DOHH2 (cell line): ENCODE data around the gene COG6.

Experiments
- H3F3A ChIP-seq: fragments of 200-600 bp; sonication (generic), shearing (Covaris generic); 2 replicates; pipeline ENCODE4 v1.6.0; 2016; ENCODE audit warnings: antibody characterized with exemption, mild to moderate bottlenecking; ENCODE audit not compliant: control insufficient read depth, insufficient read depth
- H3K27ac ChIP-seq: fragments of 200-600 bp; sonication (generic); 2 replicates; pipeline ENCODE4 v1.5.1; 2014; ENCODE audit warnings: low read depth, mild to moderate bottlenecking, low read length, moderate library complexity
- H3K27me3 ChIP-seq: fragments of 200-600 bp; sonication (generic); 2 replicates; pipeline ENCODE4 v1.6.1; 2014; ENCODE audit warnings: mild to moderate bottlenecking, low read length, mixed read lengths; ENCODE audit not compliant: control insufficient read depth
- H3K36me3 ChIP-seq: fragments of 200-600 bp; sonication (generic); 2 replicates; pipeline ENCODE4 v1.6.1; 2014; ENCODE audit warnings: mild to moderate bottlenecking, low read length, moderate library complexity, mixed read lengths; ENCODE audit not compliant: control insufficient read depth
- H3K4me1 ChIP-seq: fragments of 200-600 bp; sonication (generic); 2 replicates; pipeline ENCODE4 v1.6.1; 2014; ENCODE audit warnings: mild to moderate bottlenecking, low read length, mixed read lengths; ENCODE audit not compliant: control insufficient read depth
- H3K4me2 ChIP-seq: fragments of 200-600 bp; sonication (generic); 2 replicates; pipeline ENCODE4 v1.6.0; 2014; ENCODE audit warnings: mild to moderate bottlenecking, low read length, moderate library complexity
- H3K4me3 ChIP-seq: fragments of 200-600 bp; sonication (generic); 2 replicates; pipeline ENCODE4 v1.5.1; 2014; ENCODE audit warnings: mild to moderate bottlenecking, low read length, mixed read lengths
- H3K79me2 ChIP-seq: fragments of 200-600 bp; sonication (generic); 2 replicates; pipeline ENCODE4 v1.6.1; 2014; ENCODE audit warnings: mild to moderate bottlenecking, low read length, mixed read lengths; ENCODE audit not compliant: control insufficient read depth
- H3K9me2 ChIP-seq: fragments of 200-600 bp; sonication (generic); replicated peaks from 2 replicates; pipeline ENCODE4 v1.6.1; 2014; ENCODE audit warnings: mild to moderate bottlenecking, low read length, mixed read lengths; ENCODE audit not compliant: control insufficient read depth
- H3K9me3 ChIP-seq: fragments of 200-600 bp; sonication (generic); 2 replicates; pipeline ENCODE4 v1.6.1; 2014; ENCODE audit warnings: antibody characterized with exemption, low read length, mixed read lengths; ENCODE audit not compliant: control insufficient read depth, insufficient read depth
- H4K20me1 ChIP-seq: fragments of 200-600 bp; sonication (generic); 2 replicates; pipeline ENCODE4 v1.6.0; 2014; ENCODE audit warnings: low read depth, mild to moderate bottlenecking, antibody characterized with exemption, low read length, moderate library complexity; ENCODE audit not compliant: control insufficient read depth, insufficient read depth
- CTCF ChIP-seq: fragments of 200-600 bp; sonication (generic); IDR thresholded peaks from one replicate; pipeline ENCODE4 v1.5.1; 2014; ENCODE audit warnings: antibody characterized with exemption, mild to moderate bottlenecking, low read depth, low read length; ENCODE audit not compliant: poor library complexity, severe bottlenecking
- EZH2phosphoT487 ChIP-seq: fragments of 200-600 bp; sonication (generic); IDR thresholded peaks from 2 replicates; pipeline ENCODE4 v1.6.1; 2017; ENCODE audit warnings: borderline replicate concordance, mild to moderate bottlenecking, antibody characterized with exemption, low read length, moderate library complexity, mixed read lengths

The COG6 gene

GRCh38 chr13:39729156-39729555 lies 73.7 kb downstream of the COG6 start:
- H3K4me2 ChIP-seq, result no peak overlapping the region
- no peaks in the 10 kb centered on the region for H3K36me3 ChIP-seq
- no peak overlapping the region for H3K4me3 ChIP-seq
- no peaks in the 10 kb centered on the region for H3F3A ChIP-seq
- no peaks in the 10 kb centered on the region for H3K27me3 ChIP-seq
- TF ChIP-seq CTCF (no peak), EZH2phosphoT487 (no peak)
- H3K27ac ChIP-seq, result no peak overlapping the region
- H3K9me3 ChIP-seq, result no peaks in the 10 kb centered on the region
- no peaks in the 10 kb centered on the region for H4K20me1 ChIP-seq
- H3K79me2 ChIP-seq, result no peaks in the 10 kb centered on the region
- no peaks in the 10 kb centered on the region for H3K4me1 ChIP-seq
- no peaks in the 10 kb centered on the region for H3K9me2 ChIP-seq

- Histone ChIP-seq H3K79me2 (no peaks in the 10 kb centered on the region), H3K27ac (no peak overlapping the region), H3K9me2 (no peaks in the 10 kb centered on the region), H3K4me3 (no peak overlapping the region), H3K4me1 (peaks cover 10% of the 10 kb centered on the region), H4K20me1 (no peaks in the 10 kb centered on the region), H3K36me3 (no peaks in the 10 kb centered on the region; the same call in 1 of the 2 replicates), H3K9me3 (no peaks in the 10 kb centered on the region), H3K4me2 (no peak overlapping the region), H3F3A (no peaks in the 10 kb centered on the region), H3K27me3 (no peaks in the 10 kb centered on the region)
- TF ChIP-seq CTCF (no peak), EZH2phosphoT487 (no peak)
Measured at GRCh38 chr13:39734952-39735351, 79.5 kb downstream of the COG6 start.

GRCh38 chr13:39737047-39737446 lies 81.6 kb downstream of the COG6 start:
- Histone ChIP-seq H3K27ac (no peak overlapping the region), H3K4me1 (peaks cover 10% of the 10 kb centered on the region), H3K27me3 (no peaks in the 10 kb centered on the region), H3K36me3 (no peaks in the 10 kb centered on the region; the same call in 1 of the 2 replicates), H3K4me2 (no peak overlapping the region), H3F3A (no peaks in the 10 kb centered on the region), H3K9me3 (no peaks in the 10 kb centered on the region), H3K4me3 (no peak overlapping the region), H3K79me2 (no peaks in the 10 kb centered on the region), H4K20me1 (no peaks in the 10 kb centered on the region), H3K9me2 (no peaks in the 10 kb centered on the region)
- TF ChIP-seq CTCF, result no peak
- TF ChIP-seq EZH2phosphoT487, result no peak

GRCh38 chr13:39740761-39741160 lies 85.3 kb downstream of the COG6 start:
- Histone ChIP-seq H3F3A (no peaks in the 10 kb centered on the region), H3K36me3 (no peaks in the 10 kb centered on the region; the same call in 1 of the 2 replicates), H3K9me3 (no peaks in the 10 kb centered on the region), H4K20me1 (no peaks in the 10 kb centered on the region), H3K27ac (no peak overlapping the region), H3K4me1 (no peaks in the 10 kb centered on the region), H3K9me2 (no peaks in the 10 kb centered on the region), H3K4me3 (no peak overlapping the region), H3K27me3 (no peaks in the 10 kb centered on the region), H3K4me2 (no peak overlapping the region), H3K79me2 (no peaks in the 10 kb centered on the region)
- TF ChIP-seq CTCF (no peak), EZH2phosphoT487 (no peak)
